KMS-11 (cell line): ENCODE data around the gene ISG15.

Source experiments
- H2AFZ ChIP-seq: fragments of 200-600 bp; sonication (generic); 2 replicates; pipeline ENCODE4 v1.6.1; 2016; ENCODE audit warnings: antibody characterized with exemption, mixed run types, low read depth
- H3K27ac ChIP-seq: fragments of 200-600 bp; sonication (generic); 2 replicates; pipeline ENCODE4 v1.6.1; 2016; ENCODE audit warnings: mild to moderate bottlenecking, mixed run types
- H3K27me3 ChIP-seq: fragments of 200-600 bp; sonication (generic); 2 replicates; pipeline ENCODE4 v1.6.1; 2017; ENCODE audit warnings: mild to moderate bottlenecking, low read depth, mixed run types, moderate library complexity; ENCODE audit not compliant: insufficient read depth
- H3K36me3 ChIP-seq: fragments of 200-600 bp; sonication (generic); 2 replicates; pipeline ENCODE4 v1.6.1; 2017; ENCODE audit warnings: mild to moderate bottlenecking, mixed run types; ENCODE audit not compliant: insufficient read depth
- H3K4me1 ChIP-seq: fragments of 200-600 bp; sonication (generic); 2 replicates; pipeline ENCODE4 v1.6.1; 2016; ENCODE audit warnings: mild to moderate bottlenecking, low read depth, mixed run types; ENCODE audit not compliant: poor library complexity, severe bottlenecking
- H3K4me2 ChIP-seq: fragments of 200-600 bp; sonication (generic); 2 replicates; pipeline ENCODE4 v1.7.0; 2016; ENCODE audit warnings: mild to moderate bottlenecking, mixed run types
- H3K4me3 ChIP-seq: fragments of 200-600 bp; sonication (generic); IDR thresholded peaks from 2 replicates; pipeline ENCODE4 v1.6.1; 2017; ENCODE audit warnings: low read depth, low read length, mixed read lengths; ENCODE audit not compliant: insufficient read depth
- H3K79me2 ChIP-seq: fragments of 200-600 bp; sonication (generic); 2 replicates; pipeline ENCODE4 v1.6.1; 2016; ENCODE audit warnings: low read depth, mixed run types; ENCODE audit not compliant: insufficient read depth
- H3K9ac ChIP-seq: fragments of 200-600 bp; sonication (generic); 2 replicates; pipeline ENCODE4 v1.6.1; 2016; ENCODE audit warnings: mild to moderate bottlenecking, mixed run types
- H4K20me1 ChIP-seq: fragments of 200-600 bp; sonication (generic); 2 replicates; pipeline ENCODE4 v1.6.1; 2016; ENCODE audit warnings: mild to moderate bottlenecking, mixed run types; ENCODE audit not compliant: insufficient read depth
- CTCF ChIP-seq: fragments of 200-600 bp; sonication (generic); conservative IDR thresholded peaks from 2 replicates; pipeline ENCODE4 v1.6.1; 2017; ENCODE audit warnings: low read depth, mild to moderate bottlenecking, antibody characterized with exemption, low read length, moderate library complexity, mixed read lengths

Gene ISG15

GRCh38 chr1:1039145-1039910 is 26.0 kb downstream of the ISG15 start:
- Histone ChIP-seq H3K79me2 (no peaks in the 10 kb centered on the region), H3K27me3 (peaks cover 57% of the 10 kb centered on the region), H3K27ac (no peak overlapping the region), H3K4me3 (no peak overlapping the region), H2AFZ (no peak overlapping the region), H3K4me1 (peaks cover 6% of the 10 kb centered on the region), H3K36me3 (no peaks in the 10 kb centered on the region), H3K9ac (no peak overlapping the region), H4K20me1 (no peaks in the 10 kb centered on the region), H3K4me2 (no peak overlapping the region)
- TF ChIP-seq CTCF = no peak

- H3K36me3 ChIP-seq = no peaks in the 10 kb centered on the region
- H3K27ac ChIP-seq = no peak overlapping the region
- H3K4me3 ChIP-seq = no peak overlapping the region
- H3K27me3 ChIP-seq = peaks cover 51% of the 10 kb centered on the region
- H2AFZ ChIP-seq = no peak overlapping the region
- no peak for TF ChIP-seq CTCF
- no peaks in the 10 kb centered on the region for H4K20me1 ChIP-seq
- H3K9ac ChIP-seq = no peak overlapping the region
- no peak overlapping the region for H3K4me2 ChIP-seq
- H3K4me1 ChIP-seq = peaks cover 6% of the 10 kb centered on the region
- H3K79me2 ChIP-seq = no peaks in the 10 kb centered on the region
Observed at GRCh38 chr1:1040004-1040991, 27.0 kb downstream of the ISG15 start.

- Histone ChIP-seq H3K27ac (no peak overlapping the region), H3K36me3 (no peaks in the 10 kb centered on the region), H3K79me2 (no peaks in the 10 kb centered on the region), H2AFZ (no peak overlapping the region), H3K4me1 (peaks cover 6% of the 10 kb centered on the region), H4K20me1 (no peaks in the 10 kb centered on the region), H3K9ac (no peak overlapping the region), H3K4me3 (no peak overlapping the region), H3K27me3 (peaks cover 43% of the 10 kb centered on the region), H3K4me2 (no peak overlapping the region)
- no peak for TF ChIP-seq CTCF
Observed at GRCh38 chr1:1041092-1041523, 27.8 kb downstream of the ISG15 start.

- Histone ChIP-seq H4K20me1 (no peaks in the 10 kb centered on the region), H2AFZ (no peak overlapping the region)
- no peak for TF ChIP-seq CTCF
Observed at GRCh38 chr1:1041873-1042272, 28.6 kb downstream of the ISG15 start.

More at GRCh38 chr1:1041873-1042272, 28.6 kb downstream of the ISG15 start:
- no peak overlapping the region for H3K9ac ChIP-seq
- H3K79me2 ChIP-seq = no peaks in the 10 kb centered on the region
- H3K4me2 ChIP-seq = no peak overlapping the region
- peaks cover 38% of the 10 kb centered on the region for H3K27me3 ChIP-seq
- no peaks in the 10 kb centered on the region for H3K36me3 ChIP-seq
- H3K27ac ChIP-seq = no peak overlapping the region
- no peak overlapping the region for H3K4me3 ChIP-seq
- peaks cover 6% of the 10 kb centered on the region for H3K4me1 ChIP-seq
